ENCODE data around the gene HTR3A. TPM values are rescaled to one million over a fixed set of nuclear protein-coding genes. Genes with fewer than 3 reads are reported as not detected.

Gene HTR3A
- total and polyA plus RNA-seq, 9 of the 15 experiments (the other 6 are each of a cell fraction or from before 2014, with no cell fraction given): not detected

GRCh38 chr11:113974741-113975470 is at the start of gene HTR3A (continued):
- TF ChIP-seq JUND (IDR thresholded peaks at IDR 0.05; ENCODE audit: borderline replicate concordance, low read depth, low read length) (peak; percentile 8; the same call in 1 of the 2 replicates), JUND (tag; IDR thresholded peaks at IDR 0.05; ENCODE audit: borderline replicate concordance, low read depth, low read length) (peak; percentile 72; the same call in 1 of the 3 replicates), ATF3 (IDR thresholded peaks at IDR 0.05) (peak; percentile 64), ATF3 (CRISPR knock-in tag; conservative IDR thresholded peaks at IDR 0.05) (no peak), VEZF1 (CRISPR knock-in tag; IDR thresholded peaks at IDR 0.05) (peak; percentile 41), MAZ (CRISPR knock-in tag; conservative IDR thresholded peaks at IDR 0.05 in 1 of 2, IDR thresholded peaks at IDR 0.05 in 1 of 2) (0 out of 4 replicates have a peak, but pooled peaks of 1 of the 2 experiments have one; percentile 23), TEAD1 (CRISPR knock-in tag; IDR thresholded peaks at IDR 0.05) (no peak), HDAC8 (tag; IDR thresholded peaks at IDR 0.05) (no peak), YY1 (IDR thresholded peaks at IDR 0.05; ENCODE audit: borderline replicate concordance in 1 of 3, control insufficient read depth in 1 of 3, extremely low read depth in 1 of 3, insufficient read depth in 3 of 3, insufficient read length in 1 of 3, insufficient replicate concordance in 2 of 3, low read depth in 1 of 3, low read length in 2 of 3) (no peak), ZNF239 (CRISPR knock-in tag; IDR thresholded peaks at IDR 0.05) (no peak), ETS1 (conservative IDR thresholded peaks at IDR 0.05; ENCODE audit: control insufficient read depth, low read depth, low read length) (no peak), CXXC5 (CRISPR knock-in tag; IDR thresholded peaks at IDR 0.05) (no peak)
